Endometrial microvascular endothelial cells (primary cell): ENCODE data around the gene STYXL2. TPM values are rescaled to one million over a fixed set of nuclear protein-coding genes. Genes with fewer than 3 reads are reported as not detected.

Experiments used
- in situ Hi-C: cut with HindIII; loops from 2 replicates; pipeline ENCODE4 v1.10.0; 2017; ENCODE audit warnings: low sequenced_read_pairs, low pct_unique_long_range_greater_than_20kb; ENCODE audit errors: inconsistent ontology term
- total RNA-seq: library from RNA; depleted of rRNA; stranded (reverse); fragments of >200 nt; gene quantifications from one replicate; pipeline ENCODE4 v1.2.3, GENCODE V29; 2015; ENCODE audit errors: inconsistent ontology term

STYXL2 gene
- total RNA-seq, 1 donor from 2014 or later = not detected

DNA sequence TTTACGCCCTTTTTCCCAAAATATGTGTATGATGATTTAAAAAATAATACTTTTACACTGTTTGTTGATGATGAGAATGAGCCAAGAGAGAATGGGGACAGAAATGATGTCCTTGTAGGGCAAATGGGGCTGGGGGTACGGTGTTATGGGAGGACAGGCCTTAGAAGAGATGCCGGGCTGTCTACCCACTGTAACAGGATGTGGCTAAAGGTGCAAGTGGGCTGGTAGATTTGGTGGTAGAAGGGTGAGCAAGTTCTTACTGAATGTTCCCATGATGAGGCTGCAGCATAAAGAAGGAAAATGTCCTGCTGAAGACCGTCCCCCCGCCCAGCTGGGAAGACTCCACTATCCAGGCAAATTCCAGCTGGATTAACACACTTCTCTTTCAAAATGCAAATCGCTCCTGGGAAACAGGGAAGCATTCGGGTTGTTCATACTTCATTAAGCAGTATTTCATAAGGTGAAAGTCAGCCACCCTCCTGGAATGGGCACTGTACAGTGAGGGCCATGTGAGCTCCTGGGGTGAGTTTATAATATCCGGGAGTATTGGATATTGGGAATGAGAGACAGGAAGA lies 17.7 kb upstream of the STYXL2 start:
- in situ Hi-C loops = loop anchor here (25.0 kb wide), 1 partner anchor 111 kb away; no protein-coding TSS in a partner anchor

DNA sequence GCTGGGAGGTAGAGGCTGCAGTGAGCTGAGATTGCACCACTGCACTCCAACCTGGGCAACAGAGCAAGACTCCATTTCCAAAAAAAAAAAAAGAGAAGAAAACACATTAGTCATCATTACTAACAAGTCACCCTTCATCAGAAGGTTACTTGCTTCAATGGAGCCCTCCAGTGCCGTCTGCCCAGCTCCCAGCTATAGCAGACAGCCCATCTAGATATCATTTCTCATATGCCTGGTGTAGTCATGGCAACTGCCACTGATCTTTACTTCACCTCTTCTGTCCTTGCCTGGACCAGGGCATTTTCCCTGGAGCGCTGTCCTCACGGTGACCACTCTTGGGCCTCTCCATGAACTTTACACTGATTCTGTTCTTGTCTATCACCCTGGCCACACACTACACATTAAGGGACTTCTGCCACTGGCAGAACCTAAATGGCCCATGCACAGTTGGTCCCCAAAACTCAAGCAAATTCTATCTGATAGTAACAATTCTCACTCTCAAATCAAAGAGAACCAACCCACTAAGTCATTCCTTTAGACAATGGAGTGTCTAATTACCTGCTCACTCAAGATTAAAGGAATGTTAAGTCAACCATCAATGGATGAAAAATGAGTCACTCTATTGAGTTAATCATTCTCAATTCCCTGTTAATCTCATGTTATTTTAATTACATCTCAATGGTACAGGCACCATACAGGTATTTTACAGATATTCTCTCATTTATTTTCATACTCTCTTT lies 16.6 kb upstream of the STYXL2 start:
- in situ Hi-C loops = loop anchor here (25.0 kb wide), 1 partner anchor 110 kb away; no protein-coding TSS in a partner anchor

DNA sequence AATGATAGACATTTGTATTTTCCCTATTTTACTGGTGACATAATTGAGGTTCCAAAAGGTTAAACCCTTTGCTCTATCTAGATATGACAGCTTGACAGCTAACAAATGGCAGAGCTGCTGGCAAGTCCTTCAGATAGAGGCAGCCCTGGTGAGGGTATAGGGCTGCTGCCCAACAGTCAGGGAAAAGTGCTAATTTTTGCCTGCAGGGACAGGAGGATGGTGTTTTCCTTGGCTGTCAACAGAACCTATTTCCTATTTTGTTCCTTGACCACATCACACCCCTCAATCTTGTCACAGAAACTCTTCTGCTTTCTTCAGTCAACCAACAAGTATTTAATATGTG lies 16.0 kb upstream of the STYXL2 start:
- in situ Hi-C loops = loop anchor here (25.0 kb wide), 1 partner anchor 109 kb away; no protein-coding TSS in a partner anchor

GRCh38 chr1:167081594-167082156 lies 12.2 kb upstream of the STYXL2 start:
- in situ Hi-C loops = loop anchor here (25.0 kb wide), 1 partner anchor 106 kb away; no protein-coding TSS in a partner anchor

- in situ Hi-C loops = loop anchor here (25.0 kb wide), 1 partner anchor 105 kb away; no protein-coding TSS in a partner anchor
These were observed 11.3 kb upstream of the STYXL2 start for GRCh38 chr1:167082511-167083027.

DNA sequence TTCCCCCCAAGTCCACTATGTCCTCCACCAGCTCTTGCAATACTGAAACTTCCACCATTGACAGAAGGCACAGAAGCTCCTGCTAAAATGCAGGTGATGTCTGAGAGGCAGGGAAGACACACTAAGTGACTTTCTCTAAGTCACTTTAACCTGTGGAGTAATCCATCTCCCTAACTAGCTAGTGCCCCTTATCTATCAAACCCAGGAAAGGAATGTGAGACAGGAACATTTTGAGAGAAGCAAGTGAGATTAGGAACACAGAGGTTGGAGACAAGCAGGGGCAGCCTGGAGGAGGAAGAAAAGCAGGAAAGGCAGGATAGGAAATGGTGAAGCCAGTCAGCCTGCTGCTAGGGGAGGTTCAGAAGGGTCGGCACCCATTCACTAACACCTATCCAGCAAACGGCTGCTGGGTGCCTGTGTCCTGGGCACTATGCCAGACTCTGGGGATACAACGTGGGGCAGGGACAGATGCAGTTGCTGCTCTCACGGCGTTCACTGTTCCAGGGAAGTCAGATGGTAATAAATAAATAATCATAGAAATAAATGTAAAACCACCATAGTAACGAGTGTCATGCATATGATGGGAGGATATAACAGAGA lies 10.7 kb upstream of the STYXL2 start:
- in situ Hi-C loops = loop anchor here (25.0 kb wide), 1 partner anchor 104 kb away; no protein-coding TSS in a partner anchor

GRCh38 chr1:167083871-167084270 lies 10.0 kb upstream of the STYXL2 start:
- in situ Hi-C loops = loop anchor here (25.0 kb wide), 1 partner anchor 103 kb away; no protein-coding TSS in a partner anchor

DNA sequence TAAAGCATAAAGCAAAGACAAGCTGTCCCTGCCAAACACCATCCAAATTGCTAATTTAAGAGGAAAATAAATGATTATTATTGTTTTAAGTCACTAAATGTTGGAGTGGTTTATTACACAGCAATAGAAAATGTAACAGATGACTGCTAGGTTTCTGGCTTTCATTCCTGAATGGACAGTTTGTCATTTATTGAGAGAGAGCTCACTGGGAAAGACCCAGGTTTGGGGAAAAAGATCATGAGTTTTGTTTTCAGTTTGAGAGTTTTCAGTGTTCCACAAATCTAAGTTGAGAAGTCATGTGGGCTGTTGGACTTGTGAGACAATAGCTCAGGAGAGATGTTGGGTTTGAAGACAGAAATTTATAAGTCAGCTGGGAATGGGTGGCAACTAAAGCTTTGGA lies 9.1 kb upstream of the STYXL2 start:
- in situ Hi-C loops = loop anchor here (25.0 kb wide), 1 partner anchor 103 kb away; no protein-coding TSS in a partner anchor

GRCh38 chr1:167086033-167086432 lies 7.8 kb upstream of the STYXL2 start:
- in situ Hi-C loops = loop anchor here (25.0 kb wide), 1 partner anchor 101 kb away; no protein-coding TSS in a partner anchor

GRCh38 chr1:167086768-167087167 lies 7.1 kb upstream of the STYXL2 start:
- in situ Hi-C loops = loop anchor here (25.0 kb wide), 1 partner anchor 101 kb away; no protein-coding TSS in a partner anchor

DNA sequence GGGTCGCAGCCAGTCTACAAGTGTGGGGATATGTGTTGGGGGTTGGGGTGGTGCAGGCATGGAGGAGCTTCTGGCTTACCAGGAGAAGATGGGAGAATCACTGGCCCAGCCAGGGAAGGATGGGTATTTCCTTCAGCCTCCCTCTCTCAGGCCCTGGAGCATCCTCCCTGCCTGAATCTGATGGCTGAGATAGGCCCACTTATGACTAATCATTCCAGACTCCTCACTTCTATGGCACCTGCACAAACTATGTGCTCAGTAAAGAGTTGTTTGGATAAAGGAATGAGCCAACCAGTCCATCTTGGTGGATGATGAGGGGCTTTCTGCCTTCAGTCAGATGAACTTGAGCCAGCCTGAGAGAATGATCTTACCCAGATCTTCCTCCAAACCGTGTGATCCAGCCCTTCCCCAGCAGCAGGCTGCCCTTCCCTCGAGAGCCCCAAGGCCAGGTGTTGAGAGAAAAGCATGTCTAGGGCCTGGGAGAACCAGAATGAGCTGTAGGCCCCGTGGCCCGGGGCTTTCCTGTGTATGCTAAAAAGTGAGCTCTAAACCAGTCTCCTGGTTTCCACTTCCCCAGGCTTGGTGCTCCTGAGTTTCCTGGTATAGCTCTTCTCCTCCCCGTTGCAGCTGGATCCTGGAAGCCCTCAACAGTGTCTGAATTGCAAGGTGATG lies 5.0 kb upstream of the STYXL2 start:
- in situ Hi-C loops = loop anchor here (25.0 kb wide), 1 partner anchor 98 kb away; no protein-coding TSS in a partner anchor

GRCh38 chr1:167089939-167090313 lies 3.9 kb upstream of the STYXL2 start:
- in situ Hi-C loops = loop anchor here (25.0 kb wide), 1 partner anchor 97 kb away; no protein-coding TSS in a partner anchor

- in situ Hi-C loops = loop anchor here (25.0 kb wide), 1 partner anchor 97 kb away; no protein-coding TSS in a partner anchor
These were observed 3.4 kb upstream of the STYXL2 start, which contains the start of gene GPA33 for GRCh38 chr1:167090314-167090942. GPA33 (minus strand) TSS chr1:167090377; CDS start chr1:167090287, 90 bp downstream.

DNA sequence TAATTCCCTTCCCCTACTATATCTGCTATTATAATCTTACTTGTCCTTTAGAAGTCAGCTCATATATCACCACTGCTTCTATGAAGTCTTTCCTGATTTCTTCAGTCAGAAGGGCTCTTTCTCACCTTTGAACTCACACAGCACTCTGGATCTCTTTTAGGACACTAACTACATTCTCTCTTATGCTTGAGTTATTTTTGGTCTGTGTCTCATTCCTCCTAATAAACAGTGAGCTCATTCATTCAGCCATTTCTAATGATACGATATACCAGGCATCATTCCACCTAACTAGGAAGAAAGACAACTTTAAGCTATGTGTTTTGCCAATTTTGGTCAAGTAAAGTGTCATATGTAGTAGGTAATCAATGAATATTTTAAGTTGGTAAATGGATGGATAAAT lies 1.2 kb upstream of the STYXL2 start:
- in situ Hi-C loops = loop anchor here (25.0 kb wide), 1 partner anchor 95 kb away; no protein-coding TSS in a partner anchor

- in situ Hi-C loops = loop anchor here (25.0 kb wide), 1 partner anchor 93 kb away; no protein-coding TSS in a partner anchor
These were observed 815 bp downstream of the STYXL2 start for GRCh38 chr1:167094690-167095089.

- in situ Hi-C loops = loop anchor here (25.0 kb wide), 1 partner anchor 92 kb away; no protein-coding TSS in a partner anchor
These were observed 1.5 kb downstream of the STYXL2 start for GRCh38 chr1:167095368-167095767.

GRCh38 chr1:167099851-167100250 lies 6.0 kb downstream of the STYXL2 start:
- in situ Hi-C loops = loop anchor here (25.0 kb wide), 1 partner anchor 87 kb away; no protein-coding TSS in a partner anchor

DNA sequence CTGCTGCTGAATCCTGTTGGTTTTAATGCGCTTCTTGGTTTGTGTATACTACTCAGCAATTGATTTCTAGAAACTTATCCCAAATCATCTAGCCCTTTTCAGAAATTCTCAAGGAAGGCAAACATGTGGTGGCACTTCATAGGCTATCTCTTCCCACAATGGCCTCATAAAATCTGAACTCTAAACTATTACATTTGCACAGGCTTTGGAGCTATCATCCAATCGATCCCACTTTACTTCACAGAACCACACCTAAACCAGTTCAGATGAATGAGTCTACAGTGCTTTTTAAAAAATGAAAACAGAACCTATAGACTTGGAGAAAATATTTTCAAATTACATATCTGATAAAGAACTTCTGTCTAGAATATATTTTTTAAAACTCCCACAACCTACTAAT lies 6.9 kb downstream of the STYXL2 start:
- in situ Hi-C loops = no loop called here
